NCI-H2196 treated with DMSO at 0.1 percent for 48 hours (cell line): Measurements from ENCODE around the gene CYP2W1.
"Not testable (repeated sequence)": the region's sequence is repeated elsewhere in the genome, so short reads cannot be mapped to it uniquely, and the experiment has no call there.

ENCODE experiments used
- DNase-seq: peaks from one replicate; lab custom pipeline; 2025; ENCODE audit not compliant: unreplicated experiment; lab: John Stamatoyannopoulos, UW

The CYP2W1 gene

GRCh38 chr7:1027242-1028043 is 44.5 kb downstream of the CYP2W1 start:
- no peak for DNase-seq

DNA sequence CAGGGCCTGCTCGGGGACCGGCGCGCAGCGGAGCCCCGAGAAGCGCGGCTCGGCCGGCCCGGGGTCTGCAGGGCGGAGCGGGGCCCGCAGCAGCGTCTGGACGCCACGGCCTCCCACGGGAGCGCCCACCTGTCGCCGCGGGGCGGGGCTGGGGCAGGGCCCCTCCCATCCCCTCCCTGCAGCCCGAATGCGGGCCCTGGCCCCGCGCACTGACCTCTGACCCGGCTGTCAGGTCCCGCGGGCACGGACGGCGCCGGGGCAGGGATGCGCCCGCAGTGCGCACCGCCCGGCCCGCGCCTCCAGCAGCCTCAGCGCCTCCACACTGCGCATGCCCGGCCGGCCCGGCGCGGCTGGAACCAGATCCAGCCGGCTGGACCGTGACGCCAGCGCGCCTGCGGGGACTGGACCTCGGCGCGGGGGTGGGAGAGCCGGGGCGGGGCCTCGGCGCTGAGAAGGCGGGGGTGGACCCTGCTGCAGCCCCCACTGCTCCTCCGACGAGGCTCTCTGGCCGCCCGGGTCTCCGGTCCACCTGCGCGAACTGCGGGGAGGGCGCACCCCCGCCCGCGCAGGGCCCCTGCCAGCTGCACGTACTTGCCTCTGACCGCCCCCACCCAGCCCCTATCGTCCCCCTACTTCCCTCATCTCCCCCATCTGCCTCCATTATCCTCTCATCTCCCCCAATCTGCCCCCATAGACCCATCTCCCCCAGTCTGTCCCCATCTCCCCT is 45.2 kb downstream of the CYP2W1 start:
- peak; percentile 81 for DNase-seq

- peak; percentile 67 for DNase-seq
Observed at GRCh38 chr7:1028775-1029636, 46.0 kb downstream of the CYP2W1 start.

DNA sequence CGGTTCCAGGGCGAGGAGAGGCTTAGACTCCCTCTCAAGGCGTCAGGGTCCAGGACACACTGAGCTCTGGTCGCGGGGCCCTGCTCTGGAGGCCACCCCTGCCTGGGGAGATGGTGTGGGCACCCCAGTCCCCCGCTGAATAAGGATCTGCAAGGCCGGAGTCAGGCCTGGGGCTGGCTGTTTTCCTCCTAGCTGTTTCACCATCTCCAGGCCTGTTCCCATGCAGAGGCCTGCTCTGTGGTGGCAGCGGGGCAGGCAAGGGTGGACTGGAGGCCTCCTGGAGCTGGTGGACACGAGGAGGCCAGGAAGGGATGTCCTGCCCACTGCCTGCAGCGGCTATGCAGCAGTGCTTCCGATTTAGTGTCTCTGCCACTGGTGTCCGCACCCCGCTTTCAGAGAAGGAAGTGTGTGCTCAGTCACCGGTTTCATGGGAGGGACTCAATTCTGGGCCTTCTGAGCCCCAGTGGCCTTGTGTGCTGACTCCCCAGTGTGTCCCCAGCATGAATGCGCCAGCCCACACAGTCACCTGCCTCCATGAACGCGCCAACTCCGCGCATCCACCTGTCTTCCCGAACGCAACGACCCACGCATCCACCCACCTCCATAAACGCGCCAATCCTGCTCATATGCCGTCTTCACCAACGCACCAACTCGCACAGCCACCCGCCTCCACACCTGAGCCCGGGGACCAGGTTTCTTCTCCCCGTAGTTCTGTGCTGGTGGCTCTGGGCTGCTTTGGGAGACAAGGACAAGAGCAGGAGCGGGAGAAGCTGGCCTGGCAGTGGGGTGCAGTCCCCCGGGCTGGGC is 46.9 kb downstream of the CYP2W1 start:
- DNase-seq = no peak

DNA sequence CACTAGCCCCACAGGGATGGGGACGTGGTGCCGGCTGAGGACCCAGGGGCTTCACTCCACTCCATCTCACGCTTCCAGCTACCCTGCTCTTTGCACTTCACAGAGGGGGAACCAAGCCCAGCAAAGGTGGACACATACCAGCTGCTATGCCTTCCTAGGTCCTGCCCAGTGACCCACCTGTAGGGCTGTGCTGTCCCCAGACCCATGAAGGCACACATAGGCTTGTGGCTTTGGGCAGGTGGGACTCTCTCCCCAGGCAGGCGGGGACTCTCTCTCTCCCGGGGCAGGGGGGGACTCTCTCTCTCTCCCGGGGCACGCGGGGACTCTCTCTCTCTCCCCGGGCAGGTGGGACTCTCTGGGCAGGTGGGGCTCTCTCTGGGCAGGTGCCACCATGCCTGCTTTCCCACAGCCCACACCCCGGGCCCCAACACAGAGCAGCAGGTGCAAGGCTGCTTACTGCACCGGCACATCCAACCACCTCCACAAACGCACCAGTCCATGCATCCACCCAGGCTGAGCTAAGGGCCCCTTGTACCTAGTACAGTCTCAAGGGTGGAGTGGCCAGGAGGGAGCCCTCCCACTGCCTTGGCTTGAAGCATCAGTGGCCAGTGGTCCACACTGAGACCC is 47.6 kb downstream of the CYP2W1 start:
- DNase-seq = no peak

- no peak for DNase-seq
Observed at GRCh38 chr7:1031716-1032455, 48.9 kb downstream of the CYP2W1 start.

- DNase-seq = no peak
Observed at GRCh38 chr7:1032536-1033181, 49.7 kb downstream of the CYP2W1 start.

DNA sequence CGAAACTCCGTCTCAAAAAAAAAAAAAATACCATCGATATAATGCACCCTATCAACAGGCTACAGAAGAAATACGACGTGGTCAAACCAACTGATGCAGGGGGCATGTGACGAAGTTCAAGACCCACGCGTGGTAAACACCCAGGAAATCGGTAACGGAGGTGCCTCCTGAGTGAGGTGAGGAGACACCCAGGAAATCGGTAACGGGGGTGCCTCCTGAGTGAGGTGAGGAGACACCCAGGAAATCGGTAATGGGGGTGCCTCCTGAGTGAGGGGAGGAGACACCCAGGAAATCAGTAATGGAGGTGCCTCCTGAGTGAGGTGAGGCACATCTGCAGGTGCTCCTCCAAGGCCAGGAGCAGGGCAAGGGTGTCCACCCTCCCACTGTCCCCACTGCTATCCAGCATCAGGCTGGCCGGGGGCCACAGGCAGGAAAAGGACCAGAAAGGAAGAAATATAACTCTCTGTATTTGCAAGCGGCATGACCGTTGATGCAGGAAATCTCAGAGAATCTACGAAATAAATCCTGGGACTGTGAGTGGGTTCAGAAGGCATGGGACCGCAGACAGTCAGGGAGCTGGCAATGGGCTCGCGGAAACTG is 50.7 kb downstream of the CYP2W1 start:
- no peak for DNase-seq

DNA sequence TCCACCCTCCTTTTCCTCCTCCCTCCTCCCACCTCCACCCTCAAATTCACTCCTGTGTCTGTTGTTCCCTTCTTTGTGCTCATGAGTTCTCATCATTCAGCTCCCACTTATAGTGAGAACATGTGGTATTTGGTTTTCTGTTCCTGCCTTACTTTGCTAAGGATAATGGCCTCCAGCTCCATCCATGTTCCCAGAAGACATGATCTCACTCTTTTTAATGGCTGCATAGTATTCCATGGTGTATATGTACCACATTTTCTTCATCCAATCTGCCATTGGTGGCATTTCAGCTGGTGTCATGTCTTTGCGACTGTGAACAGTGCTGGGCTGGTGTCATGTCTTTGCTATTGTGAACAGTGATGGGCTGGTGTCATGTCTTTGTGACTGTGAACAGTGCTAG is 51.8 kb downstream of the CYP2W1 start:
- not testable (repeated sequence) for DNase-seq

GRCh38 chr7:1036164-1036928 is 53.4 kb downstream of the CYP2W1 start:
- DNase-seq = not testable (repeated sequence)
